A549 (cell line): Measurements from ENCODE around the gene PAK1.

Experiments
- CEBPB ChIP-seq, 2 experiments: fragments of >200 bp in 1 of 2; sonication (Bioruptor Twin) in 1 of 2; formaldehyde crosslinking in 1 of 2; IDR thresholded peaks; 2 replicates each; pipeline ENCODE4 v1.6.1; 2012 to 2016
- EHMT2 ChIP-seq: fragments of 200-600 bp; sonication (generic); IDR thresholded peaks from 2 replicates; pipeline ENCODE4 v1.6.1; 2016; ENCODE audit warnings: antibody characterized with exemption, low read depth, mild to moderate bottlenecking, moderate library complexity
- EP300 ChIP-seq, 2 experiments: fragments of >200 bp; sonication (Bioruptor Twin); formaldehyde crosslinking; IDR thresholded peaks; 2 replicates in 1 of 2; 3 replicates in 1 of 2; pipeline ENCODE4 v1.6.1; 2016 to 2017
- ESRRA ChIP-seq: fragments of 150-350 bp; IDR thresholded peaks from 2 replicates; pipeline ENCODE4 v1.6.1; 2014; ENCODE audit warnings: mild to moderate bottlenecking, low read length, borderline replicate concordance
- FOSL2 ChIP-seq, 2 experiments: fragments of 450-650 bp in 1 of 2; fragments of >200 bp in 1 of 2; sonication (Bioruptor Twin) in 1 of 2; formaldehyde crosslinking; IDR thresholded peaks; 2 replicates each; pipeline versions ENCODE4 v1.5.0 to v1.6.1; 2016 to 2020; ENCODE audit warnings: mild to moderate bottlenecking in 1 of 2, moderate library complexity in 1 of 2
- MAX ChIP-seq: IDR thresholded peaks from 2 replicates; pipeline ENCODE4 v1.6.1; 2012
- MYC ChIP-seq: IDR thresholded peaks from 2 replicates; pipeline ENCODE4 v1.6.1; 2012; ENCODE audit warnings: mild to moderate bottlenecking, inconsistent platforms, low read length, improper control_type of control experiment, borderline replicate concordance
- POLR2A ChIP-seq: IDR thresholded peaks from 2 replicates; pipeline ENCODE4 v1.6.1; 2012; ENCODE audit warnings: mild to moderate bottlenecking, low read length
- USF2 ChIP-seq: fragments of 450-650 bp; IDR thresholded peaks from 2 replicates; pipeline ENCODE4 v1.6.1; 2014; ENCODE audit warnings: antibody characterized with exemption
- TF ChIP-seq, protein P1 (sequence below): fragments of >200 bp; sonication (Bioruptor Twin); formaldehyde crosslinking; IDR thresholded peaks from 3 replicates; pipeline ENCODE4 v1.5.1; 2016
- TF ChIP-seq, protein P2 (sequence below): fragments of 200-600 bp; sonication (generic); IDR thresholded peaks from 2 replicates; pipeline ENCODE4 v1.6.1; 2016; ENCODE audit warnings: antibody characterized with exemption, mild to moderate bottlenecking, moderate library complexity

GRCh38 chr11:77359481-77359880 is 114.4 kb downstream of the PAK1 start:
- TF ChIP-seq CEBPB (IDR thresholded peaks at IDR 0.05), result no peak
- TF ChIP-seq MAX, result no peak
- no peak for TF ChIP-seq MYC
- no peak for TF ChIP-seq ESRRA
- no peak for TF ChIP-seq FOSL2 (IDR thresholded peaks at IDR 0.05)
- no peak for TF ChIP-seq FOSL2 (CRISPR knock-in tag; IDR thresholded peaks at IDR 0.05)
- no peak for TF ChIP-seq EP300 (IDR thresholded peaks at IDR 0.05)
- TF ChIP-seq, protein P1, sequence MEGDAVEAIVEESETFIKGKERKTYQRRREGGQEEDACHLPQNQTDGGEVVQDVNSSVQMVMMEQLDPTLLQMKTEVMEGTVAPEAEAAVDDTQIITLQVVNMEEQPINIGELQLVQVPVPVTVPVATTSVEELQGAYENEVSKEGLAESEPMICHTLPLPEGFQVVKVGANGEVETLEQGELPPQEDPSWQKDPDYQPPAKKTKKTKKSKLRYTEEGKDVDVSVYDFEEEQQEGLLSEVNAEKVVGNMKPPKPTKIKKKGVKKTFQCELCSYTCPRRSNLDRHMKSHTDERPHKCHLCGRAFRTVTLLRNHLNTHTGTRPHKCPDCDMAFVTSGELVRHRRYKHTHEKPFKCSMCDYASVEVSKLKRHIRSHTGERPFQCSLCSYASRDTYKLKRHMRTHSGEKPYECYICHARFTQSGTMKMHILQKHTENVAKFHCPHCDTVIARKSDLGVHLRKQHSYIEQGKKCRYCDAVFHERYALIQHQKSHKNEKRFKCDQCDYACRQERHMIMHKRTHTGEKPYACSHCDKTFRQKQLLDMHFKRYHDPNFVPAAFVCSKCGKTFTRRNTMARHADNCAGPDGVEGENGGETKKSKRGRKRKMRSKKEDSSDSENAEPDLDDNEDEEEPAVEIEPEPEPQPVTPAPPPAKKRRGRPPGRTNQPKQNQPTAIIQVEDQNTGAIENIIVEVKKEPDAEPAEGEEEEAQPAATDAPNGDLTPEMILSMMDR, result no peak
- no peak for TF ChIP-seq EHMT2
- TF ChIP-seq USF2, result no peak
- TF ChIP-seq, protein P2, sequence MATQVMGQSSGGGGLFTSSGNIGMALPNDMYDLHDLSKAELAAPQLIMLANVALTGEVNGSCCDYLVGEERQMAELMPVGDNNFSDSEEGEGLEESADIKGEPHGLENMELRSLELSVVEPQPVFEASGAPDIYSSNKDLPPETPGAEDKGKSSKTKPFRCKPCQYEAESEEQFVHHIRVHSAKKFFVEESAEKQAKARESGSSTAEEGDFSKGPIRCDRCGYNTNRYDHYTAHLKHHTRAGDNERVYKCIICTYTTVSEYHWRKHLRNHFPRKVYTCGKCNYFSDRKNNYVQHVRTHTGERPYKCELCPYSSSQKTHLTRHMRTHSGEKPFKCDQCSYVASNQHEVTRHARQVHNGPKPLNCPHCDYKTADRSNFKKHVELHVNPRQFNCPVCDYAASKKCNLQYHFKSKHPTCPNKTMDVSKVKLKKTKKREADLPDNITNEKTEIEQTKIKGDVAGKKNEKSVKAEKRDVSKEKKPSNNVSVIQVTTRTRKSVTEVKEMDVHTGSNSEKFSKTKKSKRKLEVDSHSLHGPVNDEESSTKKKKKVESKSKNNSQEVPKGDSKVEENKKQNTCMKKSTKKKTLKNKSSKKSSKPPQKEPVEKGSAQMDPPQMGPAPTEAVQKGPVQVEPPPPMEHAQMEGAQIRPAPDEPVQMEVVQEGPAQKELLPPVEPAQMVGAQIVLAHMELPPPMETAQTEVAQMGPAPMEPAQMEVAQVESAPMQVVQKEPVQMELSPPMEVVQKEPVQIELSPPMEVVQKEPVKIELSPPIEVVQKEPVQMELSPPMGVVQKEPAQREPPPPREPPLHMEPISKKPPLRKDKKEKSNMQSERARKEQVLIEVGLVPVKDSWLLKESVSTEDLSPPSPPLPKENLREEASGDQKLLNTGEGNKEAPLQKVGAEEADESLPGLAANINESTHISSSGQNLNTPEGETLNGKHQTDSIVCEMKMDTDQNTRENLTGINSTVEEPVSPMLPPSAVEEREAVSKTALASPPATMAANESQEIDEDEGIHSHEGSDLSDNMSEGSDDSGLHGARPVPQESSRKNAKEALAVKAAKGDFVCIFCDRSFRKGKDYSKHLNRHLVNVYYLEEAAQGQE, result no peak
- TF ChIP-seq POLR2A, result no peak
